A549 (cell line): ENCODE data around the gene CA10. TPM values are rescaled to one million over a fixed set of nuclear protein-coding genes. Genes with fewer than 3 reads are reported as not detected.

ENCODE experiments used
- ATAC-seq, 2 experiments: fragments of 200-7000 bp in 1 of 2; fragments of >200 bp in 1 of 2; cut with Nextera tagmentation in 1 of 2; cut with Tn5 transposase in 1 of 2; 3 replicates each; pipeline versions ENCODE4 v1.8.0 to v1.9.1; 2018 to 2020; ENCODE audit warnings: mild to moderate bottlenecking in 1 of 2, moderate library complexity in 1 of 2
- CTCF ChIA-PET: fragments of 300-600 bp; sonication (Branson Sonifier 250); formaldehyde crosslinking; extraction: SDS; loops from one replicate; lab custom pipeline; 2021; ENCODE audit warnings: antibody characterized with exemption, inconsistent platforms; lab: Yijun Ruan, JAX
- POLR2A ChIA-PET: fragments of 350-600 bp; formaldehyde crosslinking; extraction: SDS; loops from one replicate; lab custom pipeline; 2021; ENCODE audit warnings: antibody characterized with exemption, inconsistent platforms; lab: Yijun Ruan, JAX
- DNase-seq, 2 experiments: peaks; one replicate each; pipeline versions ENCODE4 v3.0.0 to v3.0.0-alpha.2; 2011 to 2016; ENCODE audit warnings: low read depth in 1 of 2, low spot score in 1 of 2
- FAIRE-seq: peaks from 2 replicates; lab custom pipeline; 2011; peaks lifted over from hg19 to GRCh38; lab: Jason Lieb, UNC
- H3K27ac ChIP-seq, 2 experiments: fragments of >200 bp; sonication (Bioruptor Twin); formaldehyde crosslinking; 3 replicates each; pipeline ENCODE4 v1.5.1; 2016 to 2017
- H3K4me1 ChIP-seq: fragments of >200 bp; sonication (Bioruptor Twin); formaldehyde crosslinking; 3 replicates; pipeline ENCODE4 v1.6.1; 2016
- H3K4me2 ChIP-seq: fragments of >200 bp; sonication (Bioruptor Twin); formaldehyde crosslinking; 3 replicates; pipeline ENCODE4 v1.6.1; 2016
- H3K4me3 ChIP-seq: fragments of >200 bp; sonication (Bioruptor Twin); formaldehyde crosslinking; 3 replicates; pipeline ENCODE4 v1.5.1; 2016
- H3K9me3 ChIP-seq: fragments of >200 bp; sonication (Bioruptor Twin); formaldehyde crosslinking; 3 replicates; pipeline ENCODE4 v1.6.1; 2016
- BHLHE40 ChIP-seq: IDR thresholded peaks from 2 replicates; pipeline ENCODE4 v1.6.1; 2012; ENCODE audit warnings: low read depth, low read length, inconsistent platforms
- CBX2 ChIP-seq: fragments of 200-600 bp; sonication (generic); IDR thresholded peaks from 2 replicates; pipeline ENCODE4 v1.6.1; 2016; ENCODE audit warnings: low read depth, mild to moderate bottlenecking, borderline replicate concordance
- CTCF ChIP-seq: fragments of >200 bp; sonication (Bioruptor Twin); formaldehyde crosslinking; IDR thresholded peaks from 3 replicates; pipeline ENCODE4 v1.5.1; 2016
- EP300 ChIP-seq, 2 experiments: fragments of >200 bp; sonication (Bioruptor Twin); formaldehyde crosslinking; IDR thresholded peaks; 2 replicates in 1 of 2; 3 replicates in 1 of 2; pipeline ENCODE4 v1.6.1; 2016 to 2017
- ESRRA ChIP-seq: fragments of 150-350 bp; IDR thresholded peaks from 2 replicates; pipeline ENCODE4 v1.6.1; 2014; ENCODE audit warnings: mild to moderate bottlenecking, low read length, borderline replicate concordance
- FOSL2 ChIP-seq, 2 experiments: fragments of 450-650 bp in 1 of 2; fragments of >200 bp in 1 of 2; sonication (Bioruptor Twin) in 1 of 2; formaldehyde crosslinking; IDR thresholded peaks; 2 replicates each; pipeline versions ENCODE4 v1.5.0 to v1.6.1; 2016 to 2020; ENCODE audit warnings: mild to moderate bottlenecking in 1 of 2, moderate library complexity in 1 of 2
- FOXS1 ChIP-seq: fragments of 250-450 bp; sonication (Bioruptor Pico); IDR thresholded peaks from 2 replicates; pipeline ENCODE4 v1.5.0; 2020; ENCODE audit warnings: mild to moderate bottlenecking, moderate library complexity
- GATA3 ChIP-seq: IDR thresholded peaks from 2 replicates; pipeline ENCODE4 v1.6.1; 2012; ENCODE audit warnings: borderline replicate concordance
- HES2 ChIP-seq: fragments of >200 bp; sonication (Bioruptor Twin); formaldehyde crosslinking; IDR thresholded peaks from 2 replicates; pipeline ENCODE4 v1.6.1; 2016
- HOXB13 ChIP-seq: fragments of 250-450 bp; sonication (Bioruptor Pico); IDR thresholded peaks from 2 replicates; pipeline ENCODE4 v1.5.0; 2020; ENCODE audit warnings: low read depth, mild to moderate bottlenecking, moderate library complexity
- RCOR1 ChIP-seq: fragments of 150-350 bp; IDR thresholded peaks from 2 replicates; pipeline ENCODE4 v1.6.1; 2014; ENCODE audit warnings: antibody characterized with exemption, low read length, low read depth
- REST ChIP-seq: fragments of 200-600 bp; sonication (generic); IDR thresholded peaks from 2 replicates; pipeline ENCODE4 v1.6.1; 2016; ENCODE audit warnings: antibody characterized with exemption, mild to moderate bottlenecking, moderate library complexity
- USF2 ChIP-seq: fragments of 450-650 bp; IDR thresholded peaks from 2 replicates; pipeline ENCODE4 v1.6.1; 2014; ENCODE audit warnings: antibody characterized with exemption
- ZFP36 ChIP-seq: fragments of 450-650 bp; IDR thresholded peaks from 2 replicates; pipeline ENCODE4 v1.6.1; 2014; ENCODE audit warnings: borderline replicate concordance; ENCODE audit not compliant: partially characterized antibody
- ZNF302 ChIP-seq: fragments of 250-450 bp; sonication (Bioruptor Pico); IDR thresholded peaks from 2 replicates; pipeline ENCODE4 v1.9.0; 2021; ENCODE audit warnings: inconsistent platforms, mild to moderate bottlenecking, moderate library complexity
- WGBS: methylation state at CpG from one replicate; pipeline ENCODE4 v1.1.6; 2017; ENCODE audit errors: missing lambda C conversion rate; 5-methylcytosine and 5-hydroxymethylcytosine counted together
- polyA plus RNA-seq, 4 experiments: library from polyadenylated mRNA; depleted of rRNA in 3 of 4; stranded (reverse); fragments of >200 nt; fragmentation: RNase III in 1 of 4; extraction: RNeasy Plus Mini Kit Qiagen cat#74134 plus additional on column Dnase treatment in 1 of 4; gene quantifications; 2 replicates in 3 of 4; 3 replicates in 1 of 4; pipeline ENCODE4 v1.2.3, GENCODE V29; 2011 to 2017

CA10 gene
- polyA plus RNA-seq, 2 of the 4 experiments (the other 2 are of a cell fraction), result not detected

- WGBS, result 0% methylated on average over 2 of the region's 2 CpGs
- Histone ChIP-seq H3K4me1 (no peaks in the 10 kb centered on the region), H3K4me3 (no peak overlapping the region), H3K27ac (no peak overlapping the region), H3K4me2 (no peak overlapping the region)
- POLR2A ChIA-PET, result no interaction called here
- no peak for DNase-seq
- no peak for FAIRE-seq
- no peak for TF ChIP-seq HES2
- no peak for TF ChIP-seq ZFP36
- TF ChIP-seq HOXB13 (CRISPR knock-in tag), result no peak
- no peak for TF ChIP-seq EP300 (IDR thresholded peaks at IDR 0.05)
- TF ChIP-seq GATA3, result no peak
- no peak for TF ChIP-seq CTCF
- TF ChIP-seq, all 56 proteins: peak for 0
- H3K9me3 ChIP-seq, result no peaks in the 10 kb centered on the region
- no peak for ATAC-seq
- CTCF ChIA-PET, result interaction anchor here (0.8 kb wide), 1 partner anchor 65 kb away, joined by 3 read pairs; no protein-coding TSS in a partner anchor
These were observed 329.6 kb downstream of the CA10 start for GRCh38 chr17:51828901-51829300.

GRCh38 chr17:51827140-51827539 is 331.4 kb downstream of the CA10 start:
- no peak for FAIRE-seq
- Histone ChIP-seq H3K4me2 (no peak overlapping the region), H3K4me3 (no peak overlapping the region), H3K27ac (no peak overlapping the region), H3K4me1 (no peaks in the 10 kb centered on the region), H3K9me3 (no peaks in the 10 kb centered on the region)
- ChIA-PET CTCF (interaction anchor here (0.7 to 1.8 kb wide), 3 partner anchors 11 to 269 kb away, joined by 3 to 5 read pairs (median 4); no protein-coding TSS in a partner anchor), POLR2A (no interaction called here)
- ATAC-seq, result no peak
- DNase-seq, result no peak
- TF ChIP-seq RCOR1 (no peak), CBX2 (no peak), ZNF302 (CRISPR knock-in tag) (no peak), FOXS1 (CRISPR knock-in tag) (no peak), ESRRA (no peak), USF2 (no peak), FOSL2 (IDR thresholded peaks at IDR 0.05) (no peak), FOSL2 (CRISPR knock-in tag; IDR thresholded peaks at IDR 0.05) (no peak)
- WGBS, result 10% methylated on average over 1 of the region's 1 CpG

- Histone ChIP-seq H3K27ac (no peak overlapping the region), H3K4me3 (no peak overlapping the region), H3K9me3 (no peaks in the 10 kb centered on the region), H3K4me1 (no peaks in the 10 kb centered on the region), H3K4me2 (no peak overlapping the region)
- ChIA-PET POLR2A (no interaction called here), CTCF (interaction anchor here (0.6 to 0.8 kb wide), 3 partner anchors 20 to 450 kb away, joined by 3 to 5 read pairs (median 3); no protein-coding TSS in a partner anchor)
- TF ChIP-seq HES2 (no peak), REST (no peak), BHLHE40 (no peak), ESRRA (no peak)
- no peak for ATAC-seq
- DNase-seq, result no peak
- 7% methylated on average over 1 of the region's 1 CpG for WGBS
- no peak for FAIRE-seq
These were observed 337.7 kb downstream of the CA10 start for GRCh38 chr17:51820766-51821165.
